GM18858 (cell line): Measurements from ENCODE around the gene LAG3.

ENCODE experiments used
- ATAC-seq: cut with Tn5 transposase; IDR thresholded peaks from one replicate; pipeline ENCODE4 v1.9.1; 2021; ENCODE audit not compliant: unreplicated experiment

The LAG3 gene

GRCh38 chr12:6752921-6753771, 19.2 kb upstream of the LAG3 start, which contains the start of gene MLF2:
Gene MLF2 (minus strand): TSS chr12:6753141. CDS start chr12:6752334, 807 bp downstream.
- peak; percentile 87 for ATAC-seq

- no peak for ATAC-seq
These were observed 18.5 kb upstream of the LAG3 start for GRCh38 chr12:6753772-6754356.

GRCh38 chr12:6754411-6754810, 17.9 kb upstream of the LAG3 start:
- no peak for ATAC-seq

GRCh38 chr12:6757028-6757690, 15.2 kb upstream of the LAG3 start:
- no peak for ATAC-seq

GRCh38 chr12:6758506-6759095, 13.7 kb upstream of the LAG3 start:
- no peak for ATAC-seq

GRCh38 chr12:6759741-6760140, 12.6 kb upstream of the LAG3 start:
- no peak for ATAC-seq

- ATAC-seq = no peak
These were observed 8.9 kb upstream of the LAG3 start for GRCh38 chr12:6763380-6763779.

GRCh38 chr12:6764011-6764828, 8.1 kb upstream of the LAG3 start:
- ATAC-seq = peak; percentile 80

- ATAC-seq = no peak
These were observed 7.2 kb upstream of the LAG3 start for GRCh38 chr12:6765048-6765633.

GRCh38 chr12:6765634-6766581, 6.4 kb upstream of the LAG3 start, which contains the start of gene PTMS:
Gene PTMS (plus strand): TSS chr12:6766363. CDS start chr12:6766706, 343 bp downstream.
- no peak for ATAC-seq

- ATAC-seq = no peak
These were observed 5.5 kb upstream of the LAG3 start for GRCh38 chr12:6766651-6767349.

- ATAC-seq = no peak
These were observed 4.7 kb upstream of the LAG3 start for GRCh38 chr12:6767353-6768319.

GRCh38 chr12:6768437-6768914, 3.8 kb upstream of the LAG3 start:
- ATAC-seq = no peak

- no peak for ATAC-seq
These were observed 3.3 kb upstream of the LAG3 start for GRCh38 chr12:6768990-6769389.

- ATAC-seq = no peak
These were observed 2.7 kb upstream of the LAG3 start for GRCh38 chr12:6769666-6770065.

- ATAC-seq = no peak
These were observed 2.2 kb upstream of the LAG3 start for GRCh38 chr12:6770094-6770493.

- no peak for ATAC-seq
These were observed 1.7 kb upstream of the LAG3 start for GRCh38 chr12:6770600-6770999.
